SK-N-SH (cell line): Measurements from ENCODE around the gene SOAT2. TPM values are rescaled to one million over a fixed set of nuclear protein-coding genes. Genes with fewer than 3 reads are reported as not detected.

Experiments
- CTCF ChIA-PET: fragments of 300-600, 350-600 bp; formaldehyde crosslinking; extraction: SDS; loops from one replicate; lab custom pipeline; 2021; lab: Yijun Ruan, JAX
- POLR2A ChIA-PET: fragments of 350-600 bp; sonication (Branson Sonifier 250); formaldehyde crosslinking; extraction: SDS; loops from one replicate; lab custom pipeline; 2020; ENCODE audit warnings: antibody characterized with exemption, inconsistent platforms; lab: Yijun Ruan, JAX
- DNase-seq: peaks from one replicate; pipeline ENCODE4 v3.0.0; 2012
- H2AFZ ChIP-seq: fragments of 200-600 bp; sonication (generic); 2 replicates; pipeline ENCODE4 v1.8.1; 2016; ENCODE audit warnings: antibody characterized with exemption, mild to moderate bottlenecking, low read depth
- H3F3A ChIP-seq: fragments of 200-600 bp; sonication (generic); replicated peaks from 2 replicates; pipeline ENCODE3; 2016; ENCODE audit warnings: antibody characterized with exemption, mild to moderate bottlenecking; ENCODE audit not compliant: insufficient read depth
- H3K27ac ChIP-seq, 2 experiments: fragments of 200-500 bp in 1 of 2; fragments of 200-600 bp in 1 of 2; sonication (Bioruptor generic) in 1 of 2; sonication (generic), shearing (Covaris generic) in 1 of 2; 2 replicates each; pipeline versions ENCODE4 v1.5.1 to v1.6.1; 2014 to 2016; ENCODE audit warnings: low read depth in 2 of 2, inconsistent platforms in 1 of 2, low read length in 1 of 2, mild to moderate bottlenecking in 1 of 2, mixed read lengths in 1 of 2
- H3K27me3 ChIP-seq: fragments of 200-600 bp; sonication (generic), shearing (Covaris generic); 2 replicates; pipeline ENCODE4 v1.6.1; 2016; ENCODE audit warnings: mixed run types; ENCODE audit not compliant: insufficient read depth
- H3K36me3 ChIP-seq, 2 experiments: fragments of 200-500 bp in 1 of 2; fragments of 200-600 bp in 1 of 2; sonication (Bioruptor generic) in 1 of 2; sonication (generic) in 1 of 2; replicated peaks in 1 of 2; 2 replicates each; pipeline versions ENCODE3 to v1.5.1; 2014 to 2016; ENCODE audit warnings: low read length in 1 of 2, mild to moderate bottlenecking in 1 of 2; ENCODE audit not compliant: insufficient read depth in 2 of 2, control insufficient read depth in 1 of 2
- H3K4me1 ChIP-seq, 2 experiments: fragments of 200-500 bp in 1 of 2; fragments of 200-600 bp in 1 of 2; sonication (Bioruptor generic) in 1 of 2; sonication (generic), shearing (Covaris generic) in 1 of 2; 2 replicates each; pipeline versions ENCODE4 v1.5.1 to v1.6.1; 2014 to 2016; ENCODE audit warnings: low read depth in 1 of 2, low read length in 1 of 2, mixed run types in 1 of 2; ENCODE audit not compliant: insufficient read depth in 2 of 2, control insufficient read depth in 1 of 2
- H3K4me2 ChIP-seq: fragments of 200-600 bp; sonication (generic), shearing (Covaris generic); 2 replicates; pipeline ENCODE4 v1.6.1; 2017; ENCODE audit warnings: mixed run types
- H3K4me3 ChIP-seq, 2 experiments: fragments of 200-500 bp in 1 of 2; fragments of 200-600 bp in 1 of 2; sonication (Bioruptor generic) in 1 of 2; sonication (generic), shearing (Covaris generic) in 1 of 2; 2 replicates each; pipeline versions ENCODE4 v1.5.1 to v1.8.1; 2014 to 2016; ENCODE audit warnings: low read depth in 2 of 2, inconsistent platforms in 1 of 2, low read length in 1 of 2, mild to moderate bottlenecking in 1 of 2, mixed read lengths in 1 of 2, moderate library complexity in 1 of 2
- H3K79me2 ChIP-seq: fragments of 200-600 bp; sonication (generic); 2 replicates; pipeline ENCODE4 v1.8.1; 2017; ENCODE audit warnings: mild to moderate bottlenecking; ENCODE audit not compliant: insufficient read depth
- H3K9ac ChIP-seq: fragments of 200-600 bp; sonication (generic); 2 replicates; pipeline ENCODE4 v1.6.1; 2017; ENCODE audit warnings: mixed run types
- H3K9me2 ChIP-seq: fragments of 200-600 bp; sonication (generic); 2 replicates; pipeline ENCODE4 v1.6.1; 2017; ENCODE audit warnings: mixed run types
- H3K9me3 ChIP-seq: fragments of 200-600 bp; sonication (generic); 2 replicates; pipeline ENCODE4 v1.6.1; 2017; ENCODE audit warnings: mixed run types, mild to moderate bottlenecking, moderate library complexity
- H4K20me1 ChIP-seq: fragments of 200-600 bp; sonication (generic); 2 replicates; pipeline ENCODE4 v1.6.1; 2017; ENCODE audit warnings: mild to moderate bottlenecking, mixed run types; ENCODE audit not compliant: insufficient read depth
- FOSL2 ChIP-seq: IDR thresholded peaks from 2 replicates; pipeline ENCODE4 v1.4.0; 2012; ENCODE audit warnings: low read depth, mild to moderate bottlenecking, moderate library complexity, borderline replicate concordance
- NFIC ChIP-seq: IDR thresholded peaks from 2 replicates; pipeline ENCODE4 v1.4.0; 2012; ENCODE audit warnings: borderline replicate concordance
- SIN3A ChIP-seq: IDR thresholded peaks from 2 replicates; pipeline ENCODE4 v1.6.1; 2012; ENCODE audit warnings: low read depth, mild to moderate bottlenecking, low read length, moderate library complexity, borderline replicate concordance
- TCF12 ChIP-seq: IDR thresholded peaks from 2 replicates; pipeline ENCODE4 v1.4.0; 2012
- WGBS: methylation state at CpG from one replicate; pipeline ENCODE4 v1.1.6; 2017; ENCODE audit warnings: low lambda C conversion rate; 5-methylcytosine and 5-hydroxymethylcytosine counted together
- polyA plus RNA-seq, 3 experiments: library from polyadenylated mRNA; depleted of rRNA; stranded (reverse); fragments of >200 nt; gene quantifications; 2 replicates each; pipeline ENCODE4 v1.2.3, GENCODE V29; 2012
- TF ChIP-seq, protein P1 (sequence below): IDR thresholded peaks from 2 replicates; pipeline ENCODE4; 2012
- TF ChIP-seq, protein P2 (sequence below): fragments of 150-350 bp; IDR thresholded peaks from 2 replicates; pipeline ENCODE4 v1.6.1; 2016; ENCODE audit warnings: mild to moderate bottlenecking, low read depth, low read length

Gene SOAT2
- polyA plus RNA-seq, 1 of the 3 experiments (the other 2 are of a cell fraction): 0.18 TPM

DNA sequence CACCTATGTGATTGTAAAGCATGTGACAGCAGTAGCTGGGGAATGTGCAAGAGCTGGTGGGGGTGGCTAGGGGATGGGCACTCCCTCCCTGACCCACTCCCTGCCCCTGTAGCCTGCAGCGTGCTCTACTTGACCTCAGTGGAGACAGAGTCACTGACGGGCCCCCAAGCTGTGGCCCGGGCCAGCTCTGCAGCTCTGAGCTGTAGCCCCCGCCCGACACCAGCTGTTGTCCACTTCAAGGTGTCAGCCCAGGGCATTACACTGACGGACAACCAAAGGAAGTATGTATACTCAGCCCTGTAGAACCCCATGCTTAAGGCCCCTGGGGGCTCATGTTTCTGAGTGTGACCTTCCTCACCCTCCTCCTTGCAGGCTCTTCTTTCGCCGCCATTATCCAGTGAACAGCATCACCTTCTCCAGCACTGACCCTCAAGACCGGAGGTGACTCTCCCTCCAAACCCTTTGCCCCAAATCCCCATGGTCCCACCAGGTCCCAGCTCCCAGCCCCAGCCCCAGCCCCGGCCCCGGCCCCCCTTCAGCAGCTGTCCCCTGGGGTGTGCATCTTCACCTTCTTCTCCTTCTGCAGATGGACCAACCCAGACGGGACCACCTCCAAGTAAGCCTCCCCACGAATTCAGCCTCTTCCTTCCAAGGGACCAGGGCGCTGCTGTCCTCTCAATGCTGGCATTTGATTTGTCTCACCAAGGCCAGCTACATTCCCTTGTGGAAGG, 40.1 kb upstream of the SOAT2 start (continued):
- TF ChIP-seq FOSL2: no peak
- TF ChIP-seq, all 33 proteins: peak for 0

DNA sequence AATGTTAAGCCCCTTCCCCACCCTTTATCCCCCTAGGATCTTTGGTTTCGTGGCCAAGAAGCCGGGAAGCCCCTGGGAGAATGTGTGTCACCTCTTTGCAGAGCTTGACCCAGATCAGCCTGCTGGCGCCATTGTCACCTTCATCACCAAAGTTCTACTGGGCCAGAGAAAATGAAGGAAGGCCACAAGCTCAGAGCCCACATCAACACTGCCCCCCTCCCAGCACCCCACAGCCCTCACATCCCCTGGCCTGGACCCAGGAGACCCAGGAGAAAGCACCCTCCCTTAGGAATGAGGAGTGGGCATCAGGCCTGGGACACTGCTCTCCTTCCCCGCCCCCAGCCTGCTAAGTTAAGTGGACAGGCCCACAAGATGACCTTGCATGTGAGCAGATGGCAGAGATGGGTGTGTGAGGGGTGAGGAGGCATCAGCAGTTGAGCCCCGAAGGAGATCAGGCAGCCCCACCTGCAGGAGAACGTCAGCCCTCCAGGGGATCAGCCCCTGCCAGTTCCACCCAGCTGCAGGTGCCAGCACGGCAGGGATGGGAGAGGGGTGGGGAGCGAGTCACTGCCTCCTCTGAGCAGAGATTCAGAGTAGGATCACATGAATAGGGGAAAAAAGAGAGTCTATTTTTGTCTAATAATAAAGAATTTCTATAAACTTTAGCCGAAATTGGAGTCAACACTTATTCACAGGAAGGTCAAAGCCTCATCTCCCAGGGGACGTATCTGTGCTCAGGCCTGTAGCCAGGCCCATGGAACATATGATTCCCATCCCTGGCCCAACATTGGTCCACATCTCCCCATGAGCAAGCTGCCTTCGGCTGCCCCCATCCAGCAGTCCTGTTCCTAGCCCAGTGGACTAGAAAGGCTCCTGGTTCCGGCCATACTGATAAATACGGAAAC, 39.3 kb upstream of the SOAT2 start:
- Histone ChIP-seq H4K20me1 (no peaks in the 10 kb centered on the region), H3K9me2 (no peaks in the 10 kb centered on the region), H3K9ac (no peak overlapping the region), H2AFZ (no peak overlapping the region), H3K36me3 (peaks cover 16 to 38% of the 10 kb centered on the region in 2 experiments), H3K79me2 (no peaks in the 10 kb centered on the region), H3K27me3 (no peaks in the 10 kb centered on the region), H3K27ac (peak overlapping the region in 1 of 2 experiments; percentile 66; a peak in 2 of 4 replicates), H3K4me3 (no peak overlapping the region), H3K9me3 (no peaks in the 10 kb centered on the region), H3K4me1 (peaks cover 17 to 22% of the 10 kb centered on the region in 2 experiments; a peak in 3 of 4 replicates), H3K4me2 (no peak overlapping the region), H3F3A (peaks cover 36% of the 10 kb centered on the region)
- DNase-seq: no peak
- POLR2A ChIA-PET: interaction anchor here (0.8 to 1.0 kb wide), 2 partner anchors 15 to 35 kb away, joined by 3 read pairs; partner anchors contain the start of gene SPRYD3
- 68% methylated on average over 10 of the region's 13 CpGs for WGBS
- TF ChIP-seq TCF12: peak; percentile 24; the same call in 1 of the 2 replicates
- no peak for TF ChIP-seq SIN3A
- TF ChIP-seq NFIC: no peak
- TF ChIP-seq, protein P1, sequence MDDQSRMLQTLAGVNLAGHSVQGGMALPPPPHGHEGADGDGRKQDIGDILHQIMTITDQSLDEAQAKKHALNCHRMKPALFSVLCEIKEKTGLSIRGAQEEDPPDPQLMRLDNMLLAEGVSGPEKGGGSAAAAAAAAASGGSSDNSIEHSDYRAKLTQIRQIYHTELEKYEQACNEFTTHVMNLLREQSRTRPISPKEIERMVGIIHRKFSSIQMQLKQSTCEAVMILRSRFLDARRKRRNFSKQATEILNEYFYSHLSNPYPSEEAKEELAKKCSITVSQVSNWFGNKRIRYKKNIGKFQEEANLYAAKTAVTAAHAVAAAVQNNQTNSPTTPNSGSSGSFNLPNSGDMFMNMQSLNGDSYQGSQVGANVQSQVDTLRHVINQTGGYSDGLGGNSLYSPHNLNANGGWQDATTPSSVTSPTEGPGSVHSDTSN: no peak
- TF ChIP-seq FOSL2: no peak
- TF ChIP-seq, protein P2, sequence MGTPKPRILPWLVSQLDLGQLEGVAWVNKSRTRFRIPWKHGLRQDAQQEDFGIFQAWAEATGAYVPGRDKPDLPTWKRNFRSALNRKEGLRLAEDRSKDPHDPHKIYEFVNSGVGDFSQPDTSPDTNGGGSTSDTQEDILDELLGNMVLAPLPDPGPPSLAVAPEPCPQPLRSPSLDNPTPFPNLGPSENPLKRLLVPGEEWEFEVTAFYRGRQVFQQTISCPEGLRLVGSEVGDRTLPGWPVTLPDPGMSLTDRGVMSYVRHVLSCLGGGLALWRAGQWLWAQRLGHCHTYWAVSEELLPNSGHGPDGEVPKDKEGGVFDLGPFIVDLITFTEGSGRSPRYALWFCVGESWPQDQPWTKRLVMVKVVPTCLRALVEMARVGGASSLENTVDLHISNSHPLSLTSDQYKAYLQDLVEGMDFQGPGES: no peak
- CTCF ChIA-PET: interaction anchor here (0.8 to 14.5 kb wide), 8 partner anchors 9 to 150 kb away, joined by 3 to 385 read pairs (median 70); partner anchors contain the start of genes IGFBP6, SOAT2, SPRYD3 and TNS2
